ENCODE measurements around the gene PPP1R12B.

Gene PPP1R12B

DNA sequence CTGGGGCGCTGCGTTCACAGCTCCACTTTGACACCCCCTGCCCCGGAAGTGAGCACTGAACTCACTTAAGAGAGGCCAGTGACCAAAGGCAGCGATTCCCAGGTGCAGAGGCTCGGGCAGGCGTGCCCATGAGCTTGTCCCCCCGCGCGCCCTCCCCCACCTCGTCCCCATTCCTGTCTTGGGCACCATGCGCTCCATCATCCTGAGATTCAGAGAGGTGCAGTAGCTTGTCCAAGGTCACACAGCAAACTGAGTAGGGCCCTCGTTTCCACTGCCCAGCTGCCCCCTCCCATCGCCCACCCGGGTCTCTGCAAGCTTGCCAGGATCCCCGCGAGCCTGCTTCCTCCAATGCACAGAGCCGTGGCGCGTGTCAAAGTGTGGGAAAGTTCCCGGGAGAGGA, 293.7 kb downstream of the PPP1R12B start:
- no peak for DNase-seq (ENCODE audit: low read depth)
- TF ChIP-seq, protein P1, sequence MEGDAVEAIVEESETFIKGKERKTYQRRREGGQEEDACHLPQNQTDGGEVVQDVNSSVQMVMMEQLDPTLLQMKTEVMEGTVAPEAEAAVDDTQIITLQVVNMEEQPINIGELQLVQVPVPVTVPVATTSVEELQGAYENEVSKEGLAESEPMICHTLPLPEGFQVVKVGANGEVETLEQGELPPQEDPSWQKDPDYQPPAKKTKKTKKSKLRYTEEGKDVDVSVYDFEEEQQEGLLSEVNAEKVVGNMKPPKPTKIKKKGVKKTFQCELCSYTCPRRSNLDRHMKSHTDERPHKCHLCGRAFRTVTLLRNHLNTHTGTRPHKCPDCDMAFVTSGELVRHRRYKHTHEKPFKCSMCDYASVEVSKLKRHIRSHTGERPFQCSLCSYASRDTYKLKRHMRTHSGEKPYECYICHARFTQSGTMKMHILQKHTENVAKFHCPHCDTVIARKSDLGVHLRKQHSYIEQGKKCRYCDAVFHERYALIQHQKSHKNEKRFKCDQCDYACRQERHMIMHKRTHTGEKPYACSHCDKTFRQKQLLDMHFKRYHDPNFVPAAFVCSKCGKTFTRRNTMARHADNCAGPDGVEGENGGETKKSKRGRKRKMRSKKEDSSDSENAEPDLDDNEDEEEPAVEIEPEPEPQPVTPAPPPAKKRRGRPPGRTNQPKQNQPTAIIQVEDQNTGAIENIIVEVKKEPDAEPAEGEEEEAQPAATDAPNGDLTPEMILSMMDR (conservative IDR thresholded peaks at IDR 0.05; ENCODE audit: low read depth, low read length), result no peak
- H3K4me3 ChIP-seq (ENCODE audit: low read length), result no peak overlapping the region

Data from retinal pigment epithelial cell (primary cell).